Urinary bladder (tissue), 4 donors: ENCODE data around the gene SLC38A3. TPM values are rescaled to one million over a fixed set of nuclear protein-coding genes. Genes with fewer than 3 reads are reported as not detected.
"Not testable (repeated sequence)": the region's sequence is repeated elsewhere in the genome, so short reads cannot be mapped to it uniquely, and the experiment has no call there.

Source experiments
- DNase-seq: peaks from one replicate; pipeline ENCODE4 v3.0.0-alpha.2; 2015; ENCODE audit errors: extremely low spot score
- H3K27ac ChIP-seq: one replicate; pipeline ENCODE4 v1.5.1; 2013; ENCODE audit warnings: low read depth, mild to moderate bottlenecking, moderate library complexity
- H3K36me3 ChIP-seq: one replicate; pipeline ENCODE4 v1.6.1; 2013; ENCODE audit warnings: mild to moderate bottlenecking, moderate library complexity; ENCODE audit not compliant: insufficient read depth
- H3K4me1 ChIP-seq: one replicate; pipeline ENCODE4 v1.6.1; 2013; ENCODE audit warnings: mild to moderate bottlenecking, moderate library complexity; ENCODE audit not compliant: insufficient read depth
- H3K4me3 ChIP-seq: one replicate; pipeline ENCODE4 v1.5.1; 2013; ENCODE audit warnings: low read depth, low read length
- WGBS: extraction: QIAGEN DNeasy Blood & Tissue Kit; methylation state at CpG from one replicate; pipeline ENCODE4 v1.1.7; 2013; 5-methylcytosine and 5-hydroxymethylcytosine counted together
- polyA plus RNA-seq: library from polyadenylated mRNA; stranded (reverse); fragments of 200-250 nt; gene quantifications from one replicate; pipeline ENCODE4 v1.2.3, GENCODE V29; 2013
- total RNA-seq: library from RNA; depleted of rRNA; stranded (reverse); fragments of >200 nt; gene quantifications from one replicate; pipeline ENCODE4 v1.2.3, GENCODE V29; 2014
- donor health status: healthy with polysubstance abuse.
- donor health status: healthy.

Gene SLC38A3
- total and polyA plus RNA-seq, 2 donors, result 0.14 to 0.63 TPM

- H3K4me3 ChIP-seq, result no peak overlapping the region
- no peaks in the 10 kb centered on the region for H3K4me1 ChIP-seq
- 82% methylated on average over 9 of the region's 9 CpGs for WGBS
- no peak for DNase-seq
- no peaks in the 10 kb centered on the region for H3K36me3 ChIP-seq
- H3K27ac ChIP-seq, result peak overlapping the region; percentile 55
Measured at GRCh38 chr3:50255251-50255615, 50.2 kb downstream of the SLC38A3 start.

- DNase-seq, result no peak
- H3K4me1 ChIP-seq, result no peaks in the 10 kb centered on the region
- H3K36me3 ChIP-seq, result no peaks in the 10 kb centered on the region
- no peak overlapping the region for H3K27ac ChIP-seq
- 87% methylated on average over 20 of the region's 20 CpGs for WGBS
- H3K4me3 ChIP-seq, result no peak overlapping the region
Measured at GRCh38 chr3:50256978-50257890, 52.2 kb downstream of the SLC38A3 start.

- Histone ChIP-seq H3K4me1 (no peaks in the 10 kb centered on the region), H3K4me3 (no peak overlapping the region), H3K36me3 (no peaks in the 10 kb centered on the region), H3K27ac (no peak overlapping the region)
- DNase-seq, result no peak
- WGBS, result 84% methylated on average over 17 of the region's 17 CpGs
Measured at GRCh38 chr3:50258029-50258680, 53.1 kb downstream of the SLC38A3 start.

GRCh38 chr3:50258979-50259378 is 53.9 kb downstream of the SLC38A3 start:
- Histone ChIP-seq H3K4me3 (no peak overlapping the region), H3K4me1 (no peaks in the 10 kb centered on the region), H3K27ac (no peak overlapping the region), H3K36me3 (no peaks in the 10 kb centered on the region)
- 75% methylated on average over 16 of the region's 16 CpGs for WGBS
- DNase-seq, result no peak

GRCh38 chr3:50259432-50260026 is 54.5 kb downstream of the SLC38A3 start:
- peak overlapping the region; percentile 60 for H3K27ac ChIP-seq
- WGBS, result 57% methylated on average over 18 of the region's 18 CpGs
- DNase-seq, result no peak
- H3K4me1 ChIP-seq, result no peaks in the 10 kb centered on the region
- H3K36me3 ChIP-seq, result no peaks in the 10 kb centered on the region
- no peak overlapping the region for H3K4me3 ChIP-seq

GRCh38 chr3:50260027-50260941 is 55.2 kb downstream of the SLC38A3 start:
- DNase-seq, result no peak
- H3K4me3 ChIP-seq, result peak overlapping the region; percentile 54
- H3K36me3 ChIP-seq, result no peaks in the 10 kb centered on the region
- 1% methylated on average over 70 of the region's 70 CpGs for WGBS
- H3K4me1 ChIP-seq, result no peaks in the 10 kb centered on the region
- peak overlapping the region; percentile 96 for H3K27ac ChIP-seq

- Histone ChIP-seq H3K4me1 (peaks cover 2% of the 10 kb centered on the region), H3K27ac (peak overlapping the region; percentile 96), H3K4me3 (no peak overlapping the region), H3K36me3 (no peaks in the 10 kb centered on the region)
- WGBS, result 56% methylated on average over 5 of the region's 5 CpGs
- no peak for DNase-seq
Measured at GRCh38 chr3:50260942-50261441, 55.9 kb downstream of the SLC38A3 start.

- WGBS, result 42% methylated on average over 2 of the region's 2 CpGs
- Histone ChIP-seq H3K36me3 (no peaks in the 10 kb centered on the region), H3K4me3 (no peak overlapping the region), H3K4me1 (peaks cover 2% of the 10 kb centered on the region), H3K27ac (no peak overlapping the region)
- DNase-seq, result no peak
Measured at GRCh38 chr3:50261505-50261904, 56.4 kb downstream of the SLC38A3 start.

GRCh38 chr3:50262200-50262599 is 57.1 kb downstream of the SLC38A3 start:
- not testable (repeated sequence) for H3K4me1 ChIP-seq, DNase-seq, H3K36me3 ChIP-seq, H3K27ac ChIP-seq, H3K4me3 ChIP-seq
- 97% methylated on average over 4 of the region's 4 CpGs for WGBS

GRCh38 chr3:50262778-50263177 is 57.7 kb downstream of the SLC38A3 start:
- WGBS, result 86% methylated on average over 7 of the region's 7 CpGs
- no peaks in the 10 kb centered on the region for H3K36me3 ChIP-seq
- no peak for DNase-seq
- peaks cover 2% of the 10 kb centered on the region for H3K4me1 ChIP-seq
- no peak overlapping the region for H3K4me3 ChIP-seq
- H3K27ac ChIP-seq, result no peak overlapping the region

GRCh38 chr3:50263478-50264382 is 58.7 kb downstream of the SLC38A3 start:
- peak overlapping the region; percentile 35 for H3K27ac ChIP-seq
- 51% methylated on average over 6 of the region's 6 CpGs for WGBS
- H3K4me1 ChIP-seq, result peaks cover 2% of the 10 kb centered on the region
- DNase-seq, result no peak
- H3K36me3 ChIP-seq, result no peaks in the 10 kb centered on the region
- H3K4me3 ChIP-seq, result no peak overlapping the region

- Histone ChIP-seq H3K27ac (peak overlapping the region; percentile 35), H3K4me1 (peaks cover 5% of the 10 kb centered on the region), H3K36me3 (no peaks in the 10 kb centered on the region), H3K4me3 (no peak overlapping the region)
- WGBS, result 10% methylated on average over 7 of the region's 7 CpGs
- peak; percentile 85 for DNase-seq
Measured at GRCh38 chr3:50264383-50264963, 59.4 kb downstream of the SLC38A3 start.
